NB4 (cell line): ENCODE data around the gene AFF3.

Source experiments
- CTCF ChIP-seq: IDR thresholded peaks from one replicate; pipeline ENCODE4 v1.5.1; 2012; ENCODE audit warnings: low read depth, low read length
- MAX ChIP-seq: IDR thresholded peaks from 2 replicates; pipeline ENCODE4 v1.6.1; 2011; ENCODE audit warnings: low read depth, low read length

GRCh38 chr2:99793022-99793421 lies 349.4 kb downstream of the AFF3 start:
- TF ChIP-seq CTCF, result no peak
- no peak for TF ChIP-seq MAX
